ENCODE measurements around the gene GNAS. TPM values are rescaled to one million over a fixed set of nuclear protein-coding genes. Genes with fewer than 3 reads are reported as not detected.

GNAS gene
- total RNA-seq, 2 experiments from 2014 or later = 658 to 692 TPM

GRCh38 chr20:58845706-58846105, 6.8 kb upstream of the GNAS start:
- peaks cover 66% of the 10 kb centered on the region for H3K27me3 Mint-ChIP-seq
- no peaks in the 10 kb centered on the region for H3K9me3 Mint-ChIP-seq
- H3K4me1 Mint-ChIP-seq (ENCODE audit: low read depth) = peaks cover 19% of the 10 kb centered on the region
- no peaks in the 10 kb centered on the region for H3K36me3 Mint-ChIP-seq
- POLR2A ChIA-PET = no interaction called here
- intact Hi-C loops (cut with micrococcal nuclease) = no loop called here
- CTCF ChIA-PET = interaction anchor here (1.1 kb wide), 1 partner anchor 195 kb away, joined by 4 read pairs; the partner anchor contains the start of gene STX16
- H3K4me3 Mint-ChIP-seq = no peak overlapping the region
- no peak overlapping the region for H3K27ac Mint-ChIP-seq
- no peak for DNase-seq

- POLR2A ChIA-PET = no interaction called here
- Mint-ChIP-seq H3K4me1 (ENCODE audit: low read depth) (peaks cover 21% of the 10 kb centered on the region), H3K9me3 (no peaks in the 10 kb centered on the region), H3K4me3 (no peak overlapping the region), H3K27ac (no peak overlapping the region), H3K36me3 (no peaks in the 10 kb centered on the region), H3K27me3 (peaks cover 57% of the 10 kb centered on the region)
- intact Hi-C loops (cut with micrococcal nuclease) = no loop called here
- CTCF ChIA-PET = interaction anchor here (0.7 to 1.3 kb wide), 3 partner anchors 186 to 648 kb away, joined by 3 to 5 read pairs (median 3); no protein-coding TSS in a partner anchor
- DNase-seq = peak; percentile 29
Measured at GRCh38 chr20:58847463-58847862, 5.1 kb upstream of the GNAS start.

GRCh38 chr20:58850693-58851174, 1.8 kb upstream of the GNAS start, which contains the start of gene GNAS-AS1:
Gene GNAS-AS1, minus strand, starts transcription at chr20:58850902.
- Mint-ChIP-seq H3K27me3 (peaks cover 48% of the 10 kb centered on the region), H3K36me3 (no peaks in the 10 kb centered on the region), H3K27ac (no peak within 1 kb of the TSS), H3K4me3 (peak within 1 kb of the TSS; percentile 86), H3K9me3 (no peaks in the 10 kb centered on the region), H3K4me1 (ENCODE audit: low read depth) (peaks cover 28% of the 10 kb centered on the region)
- intact Hi-C loops (cut with micrococcal nuclease) = loop anchor here (1.0 to 5.0 kb wide), 3 partner anchors 32 to 613 kb away; partner anchors contain the start of gene STX16
- DNase-seq = peak; percentile 90
- ChIA-PET CTCF (interaction anchor here (0.7 to 1.1 kb wide), 2 partner anchors 157 to 369 kb away, joined by 3 to 4 read pairs; no protein-coding TSS in a partner anchor), POLR2A (interaction anchor here (1.4 kb wide), 1 partner anchor 200 kb away, joined by 4 read pairs; the partner anchor contains the start of gene STX16)

- peaks cover 30% of the 10 kb centered on the region for H3K4me1 Mint-ChIP-seq (ENCODE audit: low read depth)
- ChIA-PET CTCF (interaction anchor here (0.7 to 1.3 kb wide), 4 partner anchors 12 to 370 kb away, joined by 3 to 4 read pairs (median 3); no protein-coding TSS in a partner anchor), POLR2A (interaction anchor here (1.4 kb wide), 1 partner anchor 200 kb away, joined by 4 read pairs; the partner anchor contains the start of gene STX16)
- no peak for DNase-seq
- peak overlapping the region; percentile 86 for H3K4me3 Mint-ChIP-seq
- H3K36me3 Mint-ChIP-seq = no peaks in the 10 kb centered on the region
- intact Hi-C loops (cut with micrococcal nuclease) = loop anchor here (1.0 to 5.0 kb wide), 3 partner anchors 33 to 614 kb away; partner anchors contain the start of gene STX16
- H3K9me3 Mint-ChIP-seq = no peaks in the 10 kb centered on the region
- no peak overlapping the region for H3K27ac Mint-ChIP-seq
- H3K27me3 Mint-ChIP-seq = peaks cover 48% of the 10 kb centered on the region
Measured at GRCh38 chr20:58851221-58851968, 1.1 kb upstream of the GNAS start.

GRCh38 chr20:58851969-58852458, 502 bp upstream of the GNAS start:
- Mint-ChIP-seq H3K36me3 (no peaks in the 10 kb centered on the region), H3K27ac (no peak overlapping the region), H3K9me3 (no peaks in the 10 kb centered on the region), H3K4me3 (peak overlapping the region; percentile 86), H3K4me1 (ENCODE audit: low read depth) (peaks cover 30% of the 10 kb centered on the region), H3K27me3 (peaks cover 50% of the 10 kb centered on the region)
- DNase-seq = no peak
- ChIA-PET POLR2A (interaction anchor here (1.4 kb wide), 1 partner anchor 201 kb away, joined by 4 read pairs; the partner anchor contains the start of gene STX16), CTCF (interaction anchor here (0.8 to 2.3 kb wide), 7 partner anchors 12 to 371 kb away, joined by 3 to 10 read pairs (median 3); no protein-coding TSS in a partner anchor)
- intact Hi-C loops (cut with micrococcal nuclease) = loop anchor here (1.0 to 5.0 kb wide), 3 partner anchors 34 to 615 kb away; partner anchors contain the start of gene STX16

- H3K4me1 Mint-ChIP-seq (ENCODE audit: low read depth) = peaks cover 17% of the 10 kb centered on the region
- no peak for DNase-seq
- no peak overlapping the region for H3K27ac Mint-ChIP-seq
- no peak overlapping the region for H3K4me3 Mint-ChIP-seq
- peaks cover 47% of the 10 kb centered on the region for H3K27me3 Mint-ChIP-seq
- intact Hi-C loops (cut with micrococcal nuclease) = loop anchor here (5.0 kb wide), 2 partner anchors 201 to 616 kb away; partner anchors contain the start of gene STX16
- H3K36me3 Mint-ChIP-seq = no peaks in the 10 kb centered on the region
- CTCF ChIA-PET = interaction anchor here (1.3 to 2.3 kb wide), 4 partner anchors 14 to 372 kb away, joined by 3 to 10 read pairs (median 6); no protein-coding TSS in a partner anchor
- POLR2A ChIA-PET = no interaction called here
- no peaks in the 10 kb centered on the region for H3K9me3 Mint-ChIP-seq
Measured at GRCh38 chr20:58853466-58853865, 950 bp downstream of the GNAS start.

GRCh38 chr20:58853976-58854637, 1.6 kb downstream of the GNAS start:
- H3K4me1 Mint-ChIP-seq (ENCODE audit: low read depth) = peaks cover 17% of the 10 kb centered on the region
- ChIA-PET POLR2A (no interaction called here), CTCF (interaction anchor here (1.6 to 2.3 kb wide), 3 partner anchors 13 to 373 kb away, joined by 5 to 10 read pairs (median 6); no protein-coding TSS in a partner anchor)
- H3K4me3 Mint-ChIP-seq = peak overlapping the region; percentile 32
- peaks cover 45% of the 10 kb centered on the region for H3K27me3 Mint-ChIP-seq
- no peak overlapping the region for H3K27ac Mint-ChIP-seq
- H3K9me3 Mint-ChIP-seq = no peaks in the 10 kb centered on the region
- intact Hi-C loops (cut with micrococcal nuclease) = loop anchor here (5.0 kb wide), 2 partner anchors 202 to 617 kb away; partner anchors contain the start of gene STX16
- DNase-seq = no peak
- H3K36me3 Mint-ChIP-seq = no peaks in the 10 kb centered on the region

GRCh38 chr20:58854638-58855471, 2.3 kb downstream of the GNAS start:
- H3K4me1 Mint-ChIP-seq (ENCODE audit: low read depth) = peaks cover 11% of the 10 kb centered on the region
- intact Hi-C loops (cut with micrococcal nuclease) = loop anchor here (5.0 kb wide), 2 partner anchors 203 to 618 kb away; partner anchors contain the start of gene STX16
- H3K4me3 Mint-ChIP-seq = peak overlapping the region; percentile 3
- no peaks in the 10 kb centered on the region for H3K9me3 Mint-ChIP-seq
- no peak for DNase-seq
- H3K36me3 Mint-ChIP-seq = no peaks in the 10 kb centered on the region
- ChIA-PET POLR2A (no interaction called here), CTCF (no interaction called here)
- H3K27ac Mint-ChIP-seq = no peak overlapping the region
- peaks cover 38% of the 10 kb centered on the region for H3K27me3 Mint-ChIP-seq

GRCh38 chr20:58855506-58856389, 3.2 kb downstream of the GNAS start:
- Mint-ChIP-seq H3K4me3 (no peak overlapping the region), H3K36me3 (no peaks in the 10 kb centered on the region)
- DNase-seq = no peak

GRCh38 chr20:58863044-58863790, 10.7 kb downstream of the GNAS start:
- DNase-seq = no peak
- H3K4me1 Mint-ChIP-seq (ENCODE audit: low read depth) = no peaks in the 10 kb centered on the region
- intact Hi-C loops (cut with micrococcal nuclease) = no loop called here
- ChIA-PET POLR2A (no interaction called here), CTCF (interaction anchor here (1.0 to 2.1 kb wide), 5 partner anchors 11 to 633 kb away, joined by 3 to 10 read pairs (median 4); partner anchors contain the start of gene GNAS)
- H3K27ac Mint-ChIP-seq = no peak overlapping the region
- no peak overlapping the region for H3K4me3 Mint-ChIP-seq
- H3K27me3 Mint-ChIP-seq = peaks cover 9% of the 10 kb centered on the region
- no peaks in the 10 kb centered on the region for H3K36me3 Mint-ChIP-seq
- H3K9me3 Mint-ChIP-seq = no peaks in the 10 kb centered on the region

More at GRCh38 chr20:58855506-58856389, 3.2 kb downstream of the GNAS start:
- peaks cover 11% of the 10 kb centered on the region for H3K4me1 Mint-ChIP-seq (ENCODE audit: low read depth)
- POLR2A ChIA-PET = no interaction called here
- H3K27me3 Mint-ChIP-seq = peaks cover 32% of the 10 kb centered on the region
- intact Hi-C loops (cut with micrococcal nuclease) = no loop called here
- H3K27ac Mint-ChIP-seq = no peak overlapping the region
- no peaks in the 10 kb centered on the region for H3K9me3 Mint-ChIP-seq
- CTCF ChIA-PET = no interaction called here

All from activated CD4-positive, alpha-beta memory T cell treated with anti-CD3 and anti-CD28 coated beads for 36 hours (primary cell).